Left kidney (tissue), 2 donors: ENCODE data around the gene GRAMD2A. TPM values are rescaled to one million over a fixed set of nuclear protein-coding genes. Genes with fewer than 3 reads are reported as not detected.

Experiments used
- DNase-seq: peaks from one replicate; pipeline ENCODE4 v3.0.0-alpha.2; 2013
- polyA plus RNA-seq: library from polyadenylated mRNA; unstranded; fragments of 120-200 nt; gene quantifications from one replicate; pipeline ENCODE4 v1.2.1, GENCODE V29; 2013; ENCODE audit not compliant: insufficient read length

The GRAMD2A gene
- polyA plus RNA-seq, 1 donor: 10.6 TPM

- DNase-seq: no peak
Observed at GRCh38 chr15:72217216-72217615, 19.6 kb upstream of the GRAMD2A start.

GRCh38 chr15:72216079-72216478 lies 18.5 kb upstream of the GRAMD2A start:
- DNase-seq: no peak

- DNase-seq: no peak
Observed at GRCh38 chr15:72207558-72208085, 10.0 kb upstream of the GRAMD2A start.

GRCh38 chr15:72206677-72207000 lies 9.1 kb upstream of the GRAMD2A start:
- no peak for DNase-seq

- no peak for DNase-seq
Observed at GRCh38 chr15:72205896-72206676, 8.5 kb upstream of the GRAMD2A start.

- DNase-seq: no peak
Observed at GRCh38 chr15:72205273-72205672, 7.7 kb upstream of the GRAMD2A start.

- DNase-seq: peak; percentile 22
Observed at GRCh38 chr15:72203507-72203837, 5.9 kb upstream of the GRAMD2A start.

GRCh38 chr15:72202801-72203506 lies 5.4 kb upstream of the GRAMD2A start:
- DNase-seq: no peak

GRCh38 chr15:72202302-72202701 lies 4.7 kb upstream of the GRAMD2A start:
- DNase-seq: no peak

- DNase-seq: no peak
Observed at GRCh38 chr15:72201391-72201921, 3.9 kb upstream of the GRAMD2A start.

- no peak for DNase-seq
Observed at GRCh38 chr15:72200395-72201237, 3.0 kb upstream of the GRAMD2A start.

- peak; percentile 68 for DNase-seq
Observed at GRCh38 chr15:72199721-72200212, 2.2 kb upstream of the GRAMD2A start.

- no peak for DNase-seq
Observed at GRCh38 chr15:72199205-72199515, 1.6 kb upstream of the GRAMD2A start.

GRCh38 chr15:72198356-72199204 lies 993 bp upstream of the GRAMD2A start:
- no peak for DNase-seq

GRCh38 chr15:72197041-72197459 lies 537 bp downstream of the GRAMD2A start:
- DNase-seq: no peak

- DNase-seq: no peak
Observed at GRCh38 chr15:72196409-72197040, 1.1 kb downstream of the GRAMD2A start.

- no peak for DNase-seq
Observed at GRCh38 chr15:72195101-72195511, 2.5 kb downstream of the GRAMD2A start.

- no peak for DNase-seq
Observed at GRCh38 chr15:72193836-72194396, 3.7 kb downstream of the GRAMD2A start.

- DNase-seq: no peak
Observed at GRCh38 chr15:72192416-72192815, 5.2 kb downstream of the GRAMD2A start.

GRCh38 chr15:72189250-72189902 lies 8.2 kb downstream of the GRAMD2A start:
- no peak for DNase-seq
